HG02973 (cell line): ENCODE results near the gene CHN1.

Experiments
- ATAC-seq: cut with Tn5 transposase; IDR thresholded peaks from one replicate; pipeline ENCODE4 v1.9.1; 2021; ENCODE audit warnings: moderate library complexity; ENCODE audit not compliant: unreplicated experiment

Gene CHN1

DNA sequence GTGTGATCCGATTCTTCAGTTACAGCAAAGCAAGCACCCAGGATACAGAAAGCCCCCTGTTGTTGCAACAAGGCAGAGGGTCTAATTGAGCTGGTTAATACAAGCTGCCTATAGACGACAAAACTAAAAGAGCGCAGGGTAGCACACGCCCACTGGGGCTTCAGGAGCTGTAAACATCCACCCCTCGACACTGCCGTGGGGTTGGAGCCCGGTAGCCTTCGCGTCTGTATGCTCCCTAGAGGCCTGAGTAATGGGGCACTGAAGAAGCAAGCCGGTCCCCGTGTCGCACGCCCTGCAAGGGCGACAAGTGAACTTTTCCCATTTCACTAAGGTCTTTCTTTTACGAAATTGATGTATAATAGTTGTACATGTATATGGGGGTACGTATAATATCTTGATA, 216.2 kb downstream of the CHN1 start:
- no peak for ATAC-seq

DNA sequence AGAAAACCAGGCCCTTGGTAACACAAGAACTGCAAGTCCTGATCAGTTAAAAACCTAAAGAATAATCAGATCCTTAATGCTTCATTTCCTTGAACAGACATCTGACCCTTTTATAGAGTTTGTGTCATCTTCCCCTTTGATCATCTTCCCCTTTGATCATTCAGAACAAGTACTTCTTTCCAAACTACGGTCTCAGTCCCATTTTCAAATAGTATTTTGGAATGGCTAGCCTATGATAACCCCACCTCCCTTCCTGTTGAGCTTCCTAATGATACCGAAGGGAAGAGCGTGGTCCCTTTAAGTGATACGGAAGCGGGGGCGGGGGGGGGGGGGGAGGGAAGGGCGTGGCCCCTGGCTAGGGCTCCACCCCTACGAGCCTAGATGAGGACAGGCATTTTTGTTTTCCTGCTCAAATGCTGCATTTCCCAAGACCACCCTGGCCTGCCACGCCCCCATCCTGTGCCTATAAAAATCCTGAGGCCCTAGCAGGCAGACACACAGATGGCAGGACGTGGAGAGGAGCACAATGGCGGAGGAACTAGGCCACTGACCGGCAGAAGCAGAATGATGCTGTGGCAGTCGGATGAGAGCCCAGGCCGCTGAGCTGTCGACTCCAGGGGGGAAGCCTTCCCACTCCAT, 216.8 kb downstream of the CHN1 start:
- ATAC-seq, result no peak

DNA sequence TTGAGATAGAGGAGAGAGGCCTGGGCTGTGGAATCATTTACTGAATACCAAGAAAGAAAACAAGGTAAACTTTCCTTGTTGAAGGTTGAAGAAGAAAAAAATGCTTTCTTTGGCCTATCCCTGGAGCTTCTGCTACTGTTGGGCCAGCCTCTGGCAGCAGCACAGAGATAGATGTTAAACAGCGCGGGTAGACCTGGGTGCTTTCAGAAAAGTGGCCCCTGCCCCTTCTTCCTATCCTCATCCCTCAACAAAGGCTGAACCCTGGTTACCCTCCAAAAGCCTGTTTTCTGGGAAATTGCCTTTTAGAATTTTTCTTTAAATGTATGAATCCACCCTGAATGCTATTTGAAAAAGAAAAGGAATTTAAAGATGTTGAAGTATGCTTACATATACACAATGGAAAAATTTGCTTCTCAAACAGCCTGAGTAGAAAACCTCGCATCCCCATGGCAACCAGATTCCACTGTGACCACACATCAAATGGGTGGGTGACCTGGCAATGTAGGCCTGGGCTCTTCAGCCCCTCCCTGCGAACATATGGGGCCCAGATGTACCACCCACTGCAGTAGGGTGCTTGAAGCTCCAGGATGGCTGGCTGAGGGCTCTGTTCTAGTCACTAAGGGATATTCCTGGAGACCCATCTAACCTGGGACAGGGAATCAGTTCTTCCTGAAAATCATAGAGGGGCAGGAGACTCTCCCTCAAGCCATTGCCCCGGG, 217.5 kb downstream of the CHN1 start:
- no peak for ATAC-seq

DNA sequence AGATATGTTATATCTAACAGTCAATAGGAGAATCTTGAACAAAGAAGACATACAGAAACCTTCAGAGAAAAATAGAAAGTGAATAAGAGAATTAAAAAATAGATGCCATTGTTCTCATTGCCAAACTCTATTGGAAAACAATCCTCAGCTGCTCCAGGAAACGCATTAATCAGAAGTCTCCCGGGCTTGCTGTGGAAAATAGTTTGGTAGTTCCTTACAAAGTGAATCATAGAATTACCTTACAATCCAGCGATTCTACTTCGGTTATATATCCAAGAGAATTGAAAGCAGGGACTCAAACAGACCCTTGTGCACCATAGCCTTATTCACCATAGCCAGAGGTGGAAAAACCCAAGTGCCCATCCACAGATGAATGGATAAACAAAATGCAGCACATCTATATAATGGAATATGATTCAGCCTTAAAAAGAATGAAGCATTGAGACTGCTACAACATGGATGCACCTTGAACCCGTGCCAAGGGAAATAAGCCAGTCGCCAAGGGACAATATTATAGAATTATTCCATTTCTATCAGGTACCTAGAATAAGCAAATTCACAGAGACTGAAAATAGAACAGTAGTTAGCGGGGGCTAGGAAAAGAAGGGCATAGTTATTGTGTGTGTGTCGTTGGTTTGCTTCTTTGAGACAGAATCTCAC, 219.0 kb downstream of the CHN1 start:
- no peak for ATAC-seq

DNA sequence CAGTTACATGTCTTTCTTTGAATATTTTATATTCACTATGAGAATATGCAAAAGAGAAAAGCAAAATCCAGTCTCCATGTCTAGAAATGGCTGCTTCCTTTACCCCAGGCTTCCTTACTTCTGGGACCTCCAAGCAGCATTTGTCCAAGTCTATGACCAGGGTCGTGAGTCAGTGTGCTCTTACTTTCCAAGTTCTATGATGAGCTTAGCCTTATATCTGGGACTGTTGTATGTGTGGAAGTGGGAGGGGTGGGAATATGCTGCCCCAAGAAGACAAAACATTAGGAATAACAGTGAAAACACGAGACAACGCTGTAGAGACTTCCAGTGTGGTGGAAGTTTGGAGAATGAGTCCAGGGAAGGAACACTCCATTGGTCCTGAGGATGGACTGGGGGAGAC, 219.7 kb downstream of the CHN1 start:
- ATAC-seq, result no peak

DNA sequence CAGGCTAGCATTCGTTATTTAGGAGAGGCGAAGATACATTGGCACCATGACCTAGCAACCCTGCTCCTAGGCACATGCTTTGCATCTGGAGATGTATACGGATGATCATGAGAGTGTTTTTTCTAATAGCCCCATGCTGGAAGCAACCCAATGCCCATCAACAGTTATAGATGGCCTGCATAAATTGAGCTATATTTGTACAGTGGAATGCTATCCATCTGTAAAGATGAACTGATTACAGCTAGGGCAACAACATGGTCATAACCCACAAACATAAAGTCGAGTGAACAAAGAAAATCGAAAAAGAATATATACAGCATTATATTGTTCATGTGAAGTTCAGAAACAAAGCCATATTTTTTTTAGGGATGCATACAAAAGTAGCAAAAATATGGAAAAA, 220.3 kb downstream of the CHN1 start:
- no peak for ATAC-seq

DNA sequence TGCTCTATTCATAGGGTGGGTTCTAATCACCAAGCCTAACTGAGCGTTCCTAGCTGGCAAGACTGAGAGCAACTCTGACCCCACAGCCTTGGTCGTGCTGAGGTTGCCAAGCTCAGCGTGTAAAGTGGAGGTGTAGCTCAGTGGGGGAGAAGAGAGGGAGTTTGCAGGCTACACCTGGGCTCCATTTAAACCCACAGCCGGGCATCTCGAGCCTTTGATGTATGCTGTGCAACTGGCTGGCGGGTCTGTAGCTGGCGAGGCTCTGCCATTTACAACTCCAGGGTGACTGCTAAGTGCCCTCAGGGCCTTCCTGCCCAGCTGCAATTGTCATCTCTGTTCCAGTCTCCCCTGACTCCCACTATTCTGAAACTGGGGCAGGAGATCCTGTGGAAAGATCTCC, 220.9 kb downstream of the CHN1 start:
- ATAC-seq, result no peak

DNA sequence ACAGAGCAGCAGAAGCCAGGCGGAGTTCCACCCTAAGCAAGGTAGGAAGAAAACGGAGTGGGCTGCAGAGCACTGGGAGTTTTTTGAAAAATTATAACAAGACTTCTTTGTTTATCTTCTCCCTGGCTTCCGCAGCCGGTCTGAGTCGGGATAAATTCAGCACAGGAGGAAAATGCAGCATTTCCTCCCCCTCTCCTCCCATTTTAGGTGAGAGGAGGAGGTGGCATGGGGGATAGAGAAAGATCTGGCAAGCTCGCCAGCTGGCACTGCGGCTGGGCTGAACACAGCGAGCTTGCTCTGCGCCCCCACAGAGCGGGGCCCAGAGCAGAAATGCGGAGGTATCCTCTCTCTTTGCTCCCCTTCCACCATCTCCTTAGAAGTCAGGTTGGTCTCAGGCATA, 223.2 kb downstream of the CHN1 start:
- ATAC-seq, result no peak

DNA sequence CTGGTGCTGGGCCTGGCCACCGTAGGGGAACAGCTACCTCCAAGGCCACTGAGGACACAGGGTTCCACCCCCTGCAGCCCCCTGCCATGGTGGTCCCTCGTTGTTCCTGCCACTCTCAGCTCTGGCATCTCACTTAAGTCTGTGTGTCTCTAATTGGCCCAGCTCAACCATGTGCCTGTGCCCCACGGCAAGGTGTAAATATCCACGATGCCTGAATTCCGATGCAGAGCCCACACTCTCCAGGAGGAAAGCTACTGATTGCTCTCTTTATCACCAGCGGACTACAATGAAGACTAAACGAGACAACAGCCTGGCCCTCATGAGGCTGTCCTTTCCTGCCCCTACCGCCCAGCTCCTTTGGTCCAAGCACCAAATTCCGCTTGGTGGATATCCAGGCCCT, 223.9 kb downstream of the CHN1 start:
- ATAC-seq, result no peak

DNA sequence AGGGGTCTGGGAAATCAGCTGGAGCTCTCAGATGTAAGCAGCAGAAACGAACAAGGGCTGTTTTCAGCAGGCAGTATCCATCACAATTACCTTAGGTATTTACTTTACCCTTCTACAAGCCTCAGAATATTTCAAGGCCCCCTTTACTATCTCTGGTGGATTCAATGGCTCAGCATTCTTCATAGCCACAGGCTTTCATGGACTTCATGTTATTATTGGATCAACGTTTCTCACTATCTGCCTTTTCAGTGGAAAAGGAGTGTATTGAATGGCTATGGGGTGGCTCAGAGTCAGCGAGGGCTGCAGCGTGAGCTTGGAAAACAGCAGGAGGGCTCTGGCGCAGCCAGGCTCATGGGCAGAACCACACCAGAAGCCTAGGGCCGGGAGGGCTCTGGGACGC, 224.3 kb downstream of the CHN1 start:
- no peak for ATAC-seq

DNA sequence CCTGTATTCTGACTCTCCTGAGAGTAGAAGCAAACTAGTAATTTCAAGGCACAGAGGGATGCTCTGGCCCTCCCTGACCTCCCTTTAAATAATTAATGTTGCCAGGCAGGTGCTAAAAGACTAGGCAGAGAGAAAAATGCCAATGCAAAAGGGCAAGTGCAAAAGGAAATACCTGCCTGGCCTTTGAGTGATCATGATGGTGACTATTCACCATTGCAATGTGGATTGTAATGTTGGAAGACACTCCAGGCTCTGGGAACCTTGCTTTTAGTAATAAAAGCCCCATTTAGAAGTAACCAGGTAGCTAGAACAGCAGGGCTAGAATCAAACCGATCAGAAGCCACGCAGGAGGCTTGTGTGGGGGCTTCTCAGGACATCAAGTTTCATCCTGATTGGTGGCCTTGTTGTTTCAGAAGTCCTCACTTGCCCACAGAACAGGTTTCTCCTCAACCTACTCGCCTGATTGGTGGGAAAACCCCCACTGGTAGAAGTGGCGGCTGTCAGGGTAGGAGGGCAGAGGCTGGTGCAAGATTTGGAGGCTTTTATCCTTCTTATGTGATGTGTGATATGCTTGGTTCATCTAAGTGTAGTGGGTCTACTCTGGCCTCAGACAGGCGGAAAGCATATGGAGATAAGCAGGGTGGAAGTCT, 224.9 kb downstream of the CHN1 start:
- ATAC-seq, result no peak

DNA sequence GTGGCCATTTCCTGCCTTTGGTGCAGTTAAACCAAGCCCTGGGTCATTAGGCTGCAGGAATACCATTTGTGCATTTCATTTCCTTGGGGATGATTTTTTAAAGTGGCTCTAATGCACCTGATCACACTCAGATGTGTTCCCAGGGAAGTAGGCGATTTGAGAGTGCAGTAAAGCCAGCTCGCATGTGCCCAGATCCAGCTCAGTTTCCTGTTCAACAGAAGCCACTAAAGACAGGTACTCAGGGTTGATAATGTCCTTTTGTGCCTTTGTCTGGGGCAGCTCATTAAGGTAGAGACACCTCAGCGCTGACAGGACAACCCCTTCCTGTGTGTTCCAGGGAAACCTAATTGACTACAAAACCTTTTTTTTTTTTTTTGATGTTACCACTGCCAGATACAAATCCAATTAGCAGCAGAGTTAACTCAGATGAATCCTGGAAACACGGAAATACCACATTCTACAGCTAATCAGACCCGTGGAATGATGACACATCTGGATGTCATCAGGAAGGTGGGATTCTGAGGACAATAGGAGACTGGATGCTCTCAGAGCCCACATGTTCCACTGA, 225.7 kb downstream of the CHN1 start:
- ATAC-seq, result no peak

DNA sequence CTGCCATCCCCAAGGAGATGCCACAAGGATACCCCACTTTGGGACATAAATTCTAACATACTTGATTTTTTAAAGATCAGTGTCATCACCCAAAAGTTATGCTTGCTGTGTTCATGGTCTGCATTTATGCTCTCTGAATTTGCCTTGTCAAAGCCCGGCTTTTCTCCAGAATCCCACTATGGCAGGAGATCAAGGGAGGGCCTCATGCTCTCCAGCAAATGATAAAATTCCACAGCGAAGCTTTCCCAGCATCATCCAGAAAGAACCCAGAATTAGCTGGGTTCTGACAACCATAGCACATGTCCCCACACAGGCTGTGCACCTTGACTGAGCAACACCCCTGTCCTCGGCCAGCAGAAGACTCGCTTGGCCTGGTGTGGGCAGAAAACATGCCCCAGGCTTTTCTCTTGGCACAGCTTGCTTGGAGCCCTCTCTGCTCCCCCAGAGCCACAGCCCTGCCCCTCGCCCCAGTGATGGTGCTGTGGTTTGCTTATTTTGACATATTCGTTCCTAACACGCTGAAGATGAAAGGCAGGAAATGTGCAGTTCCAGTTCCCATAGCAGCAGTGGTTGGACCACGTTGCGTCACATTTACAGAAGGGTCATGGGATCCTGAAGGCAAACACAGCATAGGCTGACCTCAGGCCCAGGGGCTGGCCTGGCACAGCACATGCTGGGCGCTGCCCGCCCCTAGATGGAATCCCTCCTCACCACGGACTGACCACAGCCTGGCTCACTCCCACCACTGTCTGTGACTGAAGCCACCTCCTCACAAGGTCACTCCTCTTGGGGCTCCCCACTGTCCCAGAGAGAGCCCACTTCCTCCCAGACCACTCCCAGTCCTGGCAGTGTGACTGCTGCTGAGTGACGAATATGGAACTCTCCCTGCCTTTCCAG, 226.8 kb downstream of the CHN1 start:
- no peak for ATAC-seq

DNA sequence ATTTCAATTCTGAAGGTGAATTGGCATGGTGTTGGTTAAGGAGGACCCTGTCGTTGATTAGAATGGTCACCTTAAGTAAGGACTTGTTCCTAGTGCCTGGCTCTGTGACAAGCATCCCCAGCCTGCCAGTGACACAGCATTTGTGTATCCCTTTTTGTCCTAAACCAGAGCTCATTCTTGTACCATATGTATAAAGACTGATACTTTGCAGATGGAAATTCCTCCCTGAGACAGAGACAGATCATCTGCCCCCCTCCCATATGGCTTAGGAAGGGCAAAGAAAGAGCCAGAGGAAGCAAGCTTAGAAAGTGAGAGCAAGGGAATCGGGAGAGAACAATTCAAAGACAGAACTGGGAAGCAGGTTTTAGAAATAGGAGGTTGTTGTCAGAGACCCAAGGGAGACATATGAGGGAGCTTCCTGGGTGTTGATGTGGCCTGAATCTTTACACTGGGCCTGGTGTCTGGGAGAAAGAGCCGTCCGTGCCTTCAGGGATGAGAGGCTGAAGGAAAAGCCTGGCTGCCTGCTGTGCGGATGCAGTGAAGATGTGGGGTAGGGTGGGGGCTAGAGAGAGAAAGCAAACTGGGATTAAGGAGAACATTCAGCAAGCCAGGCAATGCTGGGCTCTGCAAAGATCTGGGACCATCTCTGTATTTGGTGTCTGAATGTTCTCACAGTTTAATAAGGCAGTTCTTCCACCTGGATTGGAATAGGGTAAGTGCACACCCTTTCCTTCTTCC, 227.7 kb downstream of the CHN1 start:
- no peak for ATAC-seq

DNA sequence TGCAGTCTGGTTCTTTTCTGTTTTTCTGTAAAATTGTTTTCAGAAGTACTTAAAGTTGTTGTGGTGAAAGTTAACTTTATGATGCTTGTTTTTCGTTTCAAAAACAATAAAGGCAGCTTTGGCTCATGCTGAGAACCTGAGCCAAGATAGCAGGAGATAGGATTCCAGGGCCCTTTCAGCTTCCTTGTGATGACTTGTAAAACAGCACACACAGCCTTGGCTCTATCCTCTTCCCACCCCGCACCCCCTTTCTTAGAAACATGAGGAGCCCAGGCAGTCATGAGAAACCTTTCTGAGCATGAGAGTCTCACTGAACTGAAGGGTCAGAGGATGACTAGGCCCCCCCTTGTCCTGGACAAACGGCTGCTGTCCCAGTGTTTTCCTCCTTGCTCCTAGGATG, 228.5 kb downstream of the CHN1 start:
- no peak for ATAC-seq

DNA sequence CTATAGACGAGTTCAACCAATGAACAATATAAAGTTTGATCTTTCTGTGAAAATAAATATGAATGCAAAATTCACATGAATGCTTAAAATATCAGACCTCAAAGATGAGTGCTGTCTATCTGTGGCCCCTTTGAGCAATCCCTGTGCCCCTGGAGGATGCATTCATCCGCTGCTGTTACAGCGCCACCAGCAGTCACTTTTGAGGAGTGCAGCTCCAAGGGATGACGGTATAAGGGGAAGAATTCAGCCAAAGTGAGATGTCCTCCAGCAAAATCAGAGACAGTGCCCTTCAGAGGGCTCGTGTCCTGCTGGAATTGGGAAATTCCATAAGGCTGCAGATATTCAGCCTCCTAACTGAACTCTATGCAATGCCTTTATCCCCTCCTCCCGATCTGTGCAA, 229.0 kb downstream of the CHN1 start:
- no peak for ATAC-seq

DNA sequence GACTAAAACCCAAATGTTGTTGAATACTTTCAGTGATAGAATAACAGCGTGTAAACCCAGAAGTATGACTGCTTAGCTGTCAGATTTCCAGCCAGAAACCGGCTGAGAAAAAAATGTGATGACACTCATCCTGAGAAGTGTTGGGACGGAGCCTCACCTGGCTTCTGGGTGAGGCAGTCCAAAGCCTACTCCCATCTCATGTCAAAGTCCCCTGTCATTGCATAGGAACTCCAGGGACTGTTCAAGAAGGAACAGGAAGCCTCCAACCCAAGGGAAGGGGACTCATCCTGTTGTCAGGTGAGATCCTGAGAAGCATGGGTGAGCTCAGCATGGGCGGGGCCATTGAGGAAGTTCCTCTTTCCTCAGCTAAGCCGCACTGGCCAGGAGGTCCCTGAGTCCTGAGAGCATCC, 229.6 kb downstream of the CHN1 start:
- ATAC-seq, result no peak

DNA sequence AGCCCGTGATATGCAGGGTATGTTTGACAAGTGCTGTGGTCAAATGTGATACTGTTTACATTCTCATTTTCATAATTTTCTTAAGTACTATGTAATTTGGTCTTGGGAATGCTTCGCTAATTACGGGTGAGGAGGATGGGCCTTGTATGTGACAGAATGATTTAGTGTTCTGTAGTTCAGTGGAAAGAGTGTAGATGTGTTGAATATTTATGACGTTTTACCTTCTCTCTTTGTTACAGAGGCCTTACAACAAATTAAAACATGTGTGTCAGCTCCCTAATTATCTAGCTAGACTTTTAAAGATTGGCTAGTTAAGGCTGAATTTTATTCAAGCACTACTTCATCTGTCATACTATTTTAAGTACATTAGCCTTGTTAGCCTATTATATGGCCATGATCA, 230.3 kb downstream of the CHN1 start:
- no peak for ATAC-seq

DNA sequence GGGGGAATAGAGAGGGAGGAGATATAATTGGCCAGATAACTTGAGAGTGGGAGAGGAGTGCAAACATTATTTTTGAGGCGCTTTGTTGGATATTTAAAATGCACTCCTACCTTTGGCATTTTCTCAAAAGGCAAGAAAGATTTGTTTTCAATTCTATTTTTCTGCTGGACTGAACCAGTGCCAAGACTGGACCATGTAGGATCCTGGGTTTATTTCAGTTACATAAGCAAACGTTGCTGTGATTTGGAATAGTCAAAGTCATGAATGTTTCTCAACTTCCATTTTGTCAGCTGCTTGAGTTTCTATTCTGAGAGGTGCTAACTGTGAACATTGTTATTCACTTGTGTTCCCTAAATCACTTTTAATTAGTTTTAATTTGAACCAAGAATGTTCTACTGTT, 232.0 kb downstream of the CHN1 start:
- no peak for ATAC-seq

DNA sequence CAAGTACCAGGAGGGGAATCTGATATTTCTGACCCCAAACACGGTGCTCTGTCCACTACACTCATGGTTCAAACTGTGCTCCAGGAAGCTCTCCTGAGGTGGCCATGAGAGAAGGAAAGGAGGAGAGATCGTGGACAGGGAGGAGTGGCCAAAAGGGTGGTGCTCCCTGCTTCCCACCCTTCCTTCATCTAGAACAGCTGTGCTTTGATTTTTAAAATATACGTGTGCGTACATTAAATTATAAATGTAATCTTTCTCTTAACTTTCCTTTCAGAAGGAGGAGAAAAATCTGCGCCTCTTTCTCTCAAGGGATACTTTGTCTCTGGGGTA, 232.7 kb downstream of the CHN1 start:
- no peak for ATAC-seq
